Measurements from ENCODE around the gene TMIGD1.

DNA sequence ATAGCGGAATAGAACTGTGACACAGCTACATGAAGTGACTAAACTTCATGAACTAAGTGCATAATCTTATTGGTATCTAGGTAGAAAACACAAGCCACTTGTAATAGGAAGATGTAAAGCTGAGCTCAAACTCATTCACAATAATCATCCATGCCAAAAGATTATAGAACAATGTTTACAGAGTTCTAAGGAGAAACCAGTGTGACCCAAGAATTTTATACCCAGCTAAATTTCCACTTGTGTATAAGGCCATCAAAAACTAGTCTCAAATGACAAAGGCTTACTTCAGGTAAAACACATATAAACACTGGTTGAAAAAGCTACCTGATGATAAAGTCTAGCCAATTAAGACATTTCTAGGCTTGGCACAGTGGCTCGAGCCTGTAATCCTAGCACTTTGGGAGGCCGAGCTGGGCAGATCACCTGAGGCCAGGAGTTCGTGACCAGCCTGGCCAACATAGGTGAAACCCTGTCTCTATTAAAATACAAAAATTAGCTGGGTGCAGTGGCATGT, 28.0 kb upstream of the TMIGD1 start:
- TF ChIP-seq POLR2A (IDR thresholded peaks at IDR 0.05; ENCODE audit: low read depth, low read length) (no peak), POLR2AphosphoS5 (IDR thresholded peaks at IDR 0.05; ENCODE audit: low read depth, low read length) (no peak)
